Measurements from ENCODE around the gene CPLX1. TPM values are rescaled to one million over a fixed set of nuclear protein-coding genes. Genes with fewer than 3 reads are reported as not detected.

CPLX1 gene
- total and polyA plus RNA-seq, 9 donors: 0.47 to 10.2 (median 2.3) TPM

GRCh38 chr4:837772-838171 lies 11.8 kb upstream of the CPLX1 start:
- H3K4me3 ChIP-seq: no peak overlapping the region
- no peaks in the 10 kb centered on the region for H3K4me1 ChIP-seq (ENCODE audit: insufficient read depth)
- intact Hi-C loops (cut with DNase I): no loop called here
- no peaks in the 10 kb centered on the region for H3K36me3 ChIP-seq
- DNase-seq: no peak
- no peaks in the 10 kb centered on the region for H3K9me3 ChIP-seq
- H3K27me3 ChIP-seq: no peaks in the 10 kb centered on the region
- TF ChIP-seq, protein P1, sequence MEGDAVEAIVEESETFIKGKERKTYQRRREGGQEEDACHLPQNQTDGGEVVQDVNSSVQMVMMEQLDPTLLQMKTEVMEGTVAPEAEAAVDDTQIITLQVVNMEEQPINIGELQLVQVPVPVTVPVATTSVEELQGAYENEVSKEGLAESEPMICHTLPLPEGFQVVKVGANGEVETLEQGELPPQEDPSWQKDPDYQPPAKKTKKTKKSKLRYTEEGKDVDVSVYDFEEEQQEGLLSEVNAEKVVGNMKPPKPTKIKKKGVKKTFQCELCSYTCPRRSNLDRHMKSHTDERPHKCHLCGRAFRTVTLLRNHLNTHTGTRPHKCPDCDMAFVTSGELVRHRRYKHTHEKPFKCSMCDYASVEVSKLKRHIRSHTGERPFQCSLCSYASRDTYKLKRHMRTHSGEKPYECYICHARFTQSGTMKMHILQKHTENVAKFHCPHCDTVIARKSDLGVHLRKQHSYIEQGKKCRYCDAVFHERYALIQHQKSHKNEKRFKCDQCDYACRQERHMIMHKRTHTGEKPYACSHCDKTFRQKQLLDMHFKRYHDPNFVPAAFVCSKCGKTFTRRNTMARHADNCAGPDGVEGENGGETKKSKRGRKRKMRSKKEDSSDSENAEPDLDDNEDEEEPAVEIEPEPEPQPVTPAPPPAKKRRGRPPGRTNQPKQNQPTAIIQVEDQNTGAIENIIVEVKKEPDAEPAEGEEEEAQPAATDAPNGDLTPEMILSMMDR (IDR thresholded peaks at IDR 0.05): no peak
- TF ChIP-seq POLR2A (IDR thresholded peaks at IDR 0.05) (no peak), EP300 (IDR thresholded peaks at IDR 0.05) (no peak)
- WGBS, 3 donors: 92 to 97% (median 97%) methylated on average over 1 of the region's 1 CpG
- no peak overlapping the region for H3K27ac ChIP-seq

DNA sequence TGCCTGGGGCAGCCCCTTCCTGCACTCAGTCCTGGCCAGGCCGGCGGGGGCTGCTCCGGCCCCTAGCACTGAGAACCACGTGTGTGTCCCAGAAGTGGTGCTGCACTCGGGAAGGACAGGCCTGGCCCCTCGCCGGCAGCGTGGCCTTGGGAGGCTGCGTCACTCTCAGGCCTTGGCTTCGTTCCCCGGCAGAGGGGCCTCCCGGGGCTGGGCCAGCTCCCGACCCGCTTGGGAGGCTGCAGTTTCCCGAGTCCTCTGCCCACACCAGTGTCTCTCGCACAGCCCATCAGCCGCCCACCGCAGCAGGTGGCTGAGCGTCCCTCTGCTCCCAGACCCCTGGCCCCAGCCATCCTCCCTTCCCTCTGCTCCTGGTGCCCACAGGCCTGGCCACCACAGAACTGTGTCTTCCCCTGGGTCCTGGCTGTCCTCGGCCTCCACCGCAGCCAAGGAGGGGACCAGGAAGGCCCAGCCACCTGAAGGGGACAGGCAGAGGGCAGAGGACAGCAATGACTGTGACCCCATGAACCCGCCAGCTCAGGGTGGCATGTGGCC lies 10.9 kb upstream of the CPLX1 start:
- H3K4me3 ChIP-seq: no peak overlapping the region
- no peaks in the 10 kb centered on the region for H3K27me3 ChIP-seq
- H3K9me3 ChIP-seq: no peaks in the 10 kb centered on the region
- DNase-seq: peak; percentile 63 to 83 (median 79)
- H3K4me1 ChIP-seq (ENCODE audit: insufficient read depth): no peaks in the 10 kb centered on the region
- TF ChIP-seq POLR2A (IDR thresholded peaks at IDR 0.05): no peak
- H3K27ac ChIP-seq: no peak overlapping the region
- no peaks in the 10 kb centered on the region for H3K36me3 ChIP-seq
- 24 to 66% (median 34%) methylated on average over 22 of the region's 22 CpGs for WGBS, 3 donors
- intact Hi-C loops (cut with DNase I): no loop called here

GRCh38 chr4:836003-836511 lies 10.1 kb upstream of the CPLX1 start:
- peak in 1 of 5 donors; percentile 16 for DNase-seq
- H3K36me3 ChIP-seq: no peaks in the 10 kb centered on the region
- H3K4me1 ChIP-seq (ENCODE audit: insufficient read depth): no peaks in the 10 kb centered on the region
- WGBS, 3 donors: 80 to 90% (median 85%) methylated on average over 32 of the region's 32 CpGs
- no peaks in the 10 kb centered on the region for H3K27me3 ChIP-seq
- TF ChIP-seq, protein P1 (IDR thresholded peaks at IDR 0.05): no peak
- TF ChIP-seq POLR2A (IDR thresholded peaks at IDR 0.05) (no peak), EP300 (IDR thresholded peaks at IDR 0.05) (no peak)
- intact Hi-C loops (cut with DNase I): no loop called here
- no peak overlapping the region for H3K4me3 ChIP-seq
- no peaks in the 10 kb centered on the region for H3K9me3 ChIP-seq
- H3K27ac ChIP-seq: no peak overlapping the region

DNA sequence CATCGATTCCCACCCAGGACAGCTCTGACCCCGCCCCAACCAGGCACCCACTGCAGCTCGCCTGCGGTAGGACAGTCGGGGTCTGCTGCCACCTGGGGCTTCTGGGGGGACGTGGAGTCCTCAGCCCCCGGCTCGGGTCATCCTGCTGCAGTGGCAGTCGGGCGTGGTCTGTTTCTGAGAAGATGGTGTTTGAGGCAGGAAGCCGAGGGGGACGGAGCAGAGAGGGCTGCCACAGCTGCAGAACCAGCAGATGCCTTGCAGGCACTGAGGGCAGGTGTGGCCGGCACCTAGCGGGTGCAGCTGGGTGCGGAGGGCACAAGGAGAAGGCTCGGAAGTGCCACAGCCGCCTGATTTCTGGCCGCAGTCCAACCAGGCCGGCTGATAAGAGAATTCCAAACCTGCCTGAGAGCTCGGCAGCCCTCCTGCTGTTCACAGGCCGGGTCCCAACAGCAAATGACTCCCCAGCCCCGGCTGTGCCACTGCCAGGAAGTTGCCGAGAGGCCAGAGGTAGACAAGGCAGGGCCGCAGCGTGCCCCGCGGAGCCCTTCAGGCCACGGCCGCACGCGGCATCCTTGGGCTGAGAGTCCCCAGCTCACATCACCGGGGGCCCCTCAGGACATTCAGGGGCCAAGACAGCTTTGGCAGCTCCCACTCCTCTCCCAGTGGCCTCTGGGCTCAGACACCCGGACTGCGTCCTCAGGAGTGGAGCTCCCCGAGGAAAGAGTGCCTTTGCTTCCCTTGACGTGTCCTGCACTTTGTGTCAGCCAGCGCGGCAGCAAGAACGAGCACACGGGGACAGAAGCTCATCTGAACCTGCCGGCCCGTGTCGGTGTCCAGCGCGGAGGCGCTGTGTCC lies 9.4 kb upstream of the CPLX1 start:
- WGBS, 3 donors: 68 to 77% (median 68%) methylated on average over 45 to 46 of the region's 46 CpGs
- intact Hi-C loops (cut with DNase I): no loop called here
- no peak for DNase-seq
- H3K36me3 ChIP-seq: no peaks in the 10 kb centered on the region
- TF ChIP-seq, protein P1 (IDR thresholded peaks at IDR 0.05): no peak
- TF ChIP-seq POLR2A (IDR thresholded peaks at IDR 0.05) (no peak), EP300 (IDR thresholded peaks at IDR 0.05) (no peak)
- H3K27me3 ChIP-seq: no peaks in the 10 kb centered on the region
- H3K4me1 ChIP-seq (ENCODE audit: insufficient read depth): no peaks in the 10 kb centered on the region
- H3K27ac ChIP-seq: no peak overlapping the region
- no peaks in the 10 kb centered on the region for H3K9me3 ChIP-seq
- no peak overlapping the region for H3K4me3 ChIP-seq

Data from ovary (tissue), 9 donors.